Omental fat pad (tissue), 4 donors: Measurements from ENCODE around the gene CDC42EP1. TPM values are rescaled to one million over a fixed set of nuclear protein-coding genes. Genes with fewer than 3 reads are reported as not detected.

ENCODE experiments used
- ATAC-seq: fragments of 150-250 bp; one replicate; pipeline ENCODE4 v1.9.1; 2016; ENCODE audit warnings: mild to moderate bottlenecking, moderate library complexity; ENCODE audit not compliant: low FRiP score
- DNase-seq: peaks from one replicate; pipeline ENCODE4 v3.0.0-alpha.2; 2019; ENCODE audit warnings: low spot score
- CTCF ChIP-seq, 3 donors: fragments of 450-650 bp; IDR thresholded peaks; one replicate each; pipeline ENCODE4 v1.5.1; 2016 to 2017; ENCODE audit warnings: antibody characterized with exemption in 3 of 3, mild to moderate bottlenecking in 3 of 3, moderate library complexity in 2 of 3
- total RNA-seq, 4 donors: library from RNA; depleted of rRNA; stranded (reverse); fragments of >200 nt; gene quantifications; one replicate each; pipeline ENCODE4 v1.1.0, GENCODE V29; 2016

The CDC42EP1 gene
- total RNA-seq, 4 donors from 2014 or later: 33.1 to 63.0 (median 39.2) TPM

- no peak for DNase-seq
Observed at GRCh38 chr22:37562049-37562875, 2.0 kb downstream of the CDC42EP1 start.

GRCh38 chr22:37563153-37564081, 3.1 kb downstream of the CDC42EP1 start:
- peak; percentile 86 for DNase-seq
- TF ChIP-seq CTCF (IDR thresholded peaks at IDR 0.05): no peak
- peak; percentile 54 for ATAC-seq

More at GRCh38 chr22:37562049-37562875, 2.0 kb downstream of the CDC42EP1 start:
- ATAC-seq: no peak
- TF ChIP-seq CTCF (IDR thresholded peaks at IDR 0.05): no peak

GRCh38 chr22:37564111-37564711, 3.9 kb downstream of the CDC42EP1 start:
- no peak for TF ChIP-seq CTCF (IDR thresholded peaks at IDR 0.05)
- ATAC-seq (no peak), DNase-seq (no peak)

- DNase-seq: no peak
- no peak for TF ChIP-seq CTCF (IDR thresholded peaks at IDR 0.05)
- ATAC-seq: no peak
Observed at GRCh38 chr22:37565830-37566229, 5.5 kb downstream of the CDC42EP1 start.

- DNase-seq (no peak), ATAC-seq (no peak)
- TF ChIP-seq CTCF (IDR thresholded peaks at IDR 0.05): no peak
Observed at GRCh38 chr22:37566329-37566837, 6.1 kb downstream of the CDC42EP1 start.

- ATAC-seq (no peak), DNase-seq (peak; percentile 75)
Observed at GRCh38 chr22:37566903-37567798, 6.9 kb downstream of the CDC42EP1 start.

More at GRCh38 chr22:37566903-37567798, 6.9 kb downstream of the CDC42EP1 start:
- peak in 2 of 3 donors; percentile 36 to 81 for TF ChIP-seq CTCF (IDR thresholded peaks at IDR 0.05)
